IMR-90 (cell line): ENCODE results near the gene CHRNA5.

Experiments
- POLR2A ChIP-seq: IDR thresholded peaks from 2 replicates; pipeline ENCODE4 v1.6.1; 2012; ENCODE audit warnings: mild to moderate bottlenecking, low read depth, low read length
- SMC3 ChIP-seq: fragments of 150-350 bp; IDR thresholded peaks from 2 replicates; pipeline ENCODE4 v1.6.1; 2016; ENCODE audit warnings: low read depth, mild to moderate bottlenecking, antibody characterized with exemption, low read length, moderate library complexity
- TF ChIP-seq, protein P1 (sequence below): conservative IDR thresholded peaks from 2 replicates; pipeline ENCODE4 v1.5.1; 2012; ENCODE audit warnings: mild to moderate bottlenecking, low read depth, low read length, improper control_type of control experiment

DNA sequence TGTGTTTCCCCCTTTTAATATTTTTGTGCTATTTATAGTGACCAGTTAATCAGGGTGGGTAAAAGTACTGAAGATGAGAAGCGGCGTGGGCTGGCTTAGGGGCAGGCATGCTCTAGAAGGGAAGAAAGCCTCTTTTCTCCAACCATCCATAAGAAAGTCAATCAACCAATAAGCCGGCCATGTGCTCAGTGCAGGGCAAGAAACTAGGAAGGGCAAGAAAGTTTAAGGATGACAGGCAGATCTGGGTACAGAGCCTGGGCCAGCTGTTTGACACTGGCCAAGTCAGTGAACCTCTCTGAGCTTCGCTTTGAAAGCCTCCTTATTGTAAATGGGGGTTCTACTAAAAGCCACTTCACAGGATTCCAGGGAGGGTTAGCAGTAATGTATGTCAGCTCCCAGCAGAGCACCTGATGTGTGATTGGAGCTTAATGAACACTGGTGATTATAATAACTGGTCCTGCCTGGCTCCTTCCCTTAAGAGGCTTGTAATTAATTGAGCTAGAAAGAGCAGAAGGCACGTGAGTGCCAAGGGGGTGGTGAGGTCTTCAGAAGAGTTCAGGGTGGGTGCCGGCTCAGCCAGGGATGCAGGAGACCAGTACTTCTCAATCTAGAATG, 61.2 kb downstream of the CHRNA5 start:
- TF ChIP-seq, protein P1, sequence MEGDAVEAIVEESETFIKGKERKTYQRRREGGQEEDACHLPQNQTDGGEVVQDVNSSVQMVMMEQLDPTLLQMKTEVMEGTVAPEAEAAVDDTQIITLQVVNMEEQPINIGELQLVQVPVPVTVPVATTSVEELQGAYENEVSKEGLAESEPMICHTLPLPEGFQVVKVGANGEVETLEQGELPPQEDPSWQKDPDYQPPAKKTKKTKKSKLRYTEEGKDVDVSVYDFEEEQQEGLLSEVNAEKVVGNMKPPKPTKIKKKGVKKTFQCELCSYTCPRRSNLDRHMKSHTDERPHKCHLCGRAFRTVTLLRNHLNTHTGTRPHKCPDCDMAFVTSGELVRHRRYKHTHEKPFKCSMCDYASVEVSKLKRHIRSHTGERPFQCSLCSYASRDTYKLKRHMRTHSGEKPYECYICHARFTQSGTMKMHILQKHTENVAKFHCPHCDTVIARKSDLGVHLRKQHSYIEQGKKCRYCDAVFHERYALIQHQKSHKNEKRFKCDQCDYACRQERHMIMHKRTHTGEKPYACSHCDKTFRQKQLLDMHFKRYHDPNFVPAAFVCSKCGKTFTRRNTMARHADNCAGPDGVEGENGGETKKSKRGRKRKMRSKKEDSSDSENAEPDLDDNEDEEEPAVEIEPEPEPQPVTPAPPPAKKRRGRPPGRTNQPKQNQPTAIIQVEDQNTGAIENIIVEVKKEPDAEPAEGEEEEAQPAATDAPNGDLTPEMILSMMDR = no peak
- no peak for TF ChIP-seq POLR2A
- no peak for TF ChIP-seq SMC3
